Endothelial cell of umbilical vein (primary cell): Measurements from ENCODE around the gene SUZ12. TPM values are rescaled to one million over a fixed set of nuclear protein-coding genes. Genes with fewer than 3 reads are reported as not detected.
"Not testable (repeated sequence)": the region's sequence is repeated elsewhere in the genome, so short reads cannot be mapped to it uniquely, and the experiment has no call there.

Source experiments
- BruUV-seq: library from RNA; stranded (reverse); fragments of 400-500 nt; replicated peaks from 2 replicates; lab custom pipeline; 2021; lab: Mats Ljungman, UMichigan
- CTCF ChIA-PET: fragments of 300-600, 350-600 bp; sonication (Branson Sonifier 250); formaldehyde crosslinking; loops from one replicate; lab custom pipeline; 2021; ENCODE audit warnings: antibody characterized with exemption, inconsistent platforms; lab: Charles Lee
- POLR2A ChIA-PET: fragments of 300-600, 350-600 bp; sonication (Branson Sonifier 250); formaldehyde crosslinking; loops from one replicate; lab custom pipeline; 2021; ENCODE audit warnings: antibody characterized with exemption, inconsistent platforms; lab: Charles Lee
- DNase-seq: peaks from one replicate; pipeline ENCODE4 v3.0.0-alpha.2; 2011; ENCODE audit warnings: low read depth, low spot score
- FAIRE-seq: peaks from 2 replicates; lab custom pipeline; 2011; peaks lifted over from hg19 to GRCh38; lab: Jason Lieb, UNC
- H2AFZ ChIP-seq: 2 replicates; pipeline ENCODE4 v1.6.0; 2012; ENCODE audit warnings: low read depth, low read length, control low read depth, inconsistent platforms
- H3K27ac ChIP-seq: 2 replicates; pipeline ENCODE4 v1.5.1; 2011; ENCODE audit warnings: low read depth, mild to moderate bottlenecking, control low read depth, low read length, moderate library complexity; ENCODE audit not compliant: insufficient read depth
- H3K27me3 ChIP-seq, 2 experiments: 2 replicates each; pipeline versions ENCODE4 v1.6.0 to v1.6.1; 2011; ENCODE audit warnings: low read length in 2 of 2, mixed read lengths in 1 of 2; ENCODE audit not compliant: control insufficient read depth in 2 of 2, insufficient read depth in 2 of 2
- H3K36me3 ChIP-seq, 2 experiments: 2 replicates in 1 of 2; 3 replicates in 1 of 2; pipeline ENCODE4 v1.5.1; 2011; ENCODE audit warnings: low read length in 2 of 2, mild to moderate bottlenecking in 1 of 2, moderate library complexity in 1 of 2; ENCODE audit not compliant: control insufficient read depth in 2 of 2, insufficient read depth in 2 of 2; ENCODE audit errors: extremely low read depth in 1 of 2
- H3K4me1 ChIP-seq: 3 replicates; pipeline ENCODE4 v1.5.1; 2011; ENCODE audit warnings: mild to moderate bottlenecking, low read length; ENCODE audit not compliant: control insufficient read depth, insufficient read depth; ENCODE audit errors: extremely low read depth
- H3K4me2 ChIP-seq: 2 replicates; pipeline ENCODE4 v1.6.1; 2011; ENCODE audit warnings: low read length, control low read depth, mixed read lengths; ENCODE audit not compliant: insufficient read depth
- H3K4me3 ChIP-seq, 3 experiments: fragments of 200-600 bp in 1 of 3; sonication (generic), shearing (Covaris generic) in 1 of 3; replicated peaks in 1 of 3; 2 replicates each; pipeline ENCODE4 v1.5.1; 2011 to 2016; ENCODE audit warnings: control low read depth in 3 of 3, low read length in 3 of 3, mild to moderate bottlenecking in 2 of 3, inconsistent platforms in 1 of 3, low read depth in 1 of 3, moderate library complexity in 1 of 3; ENCODE audit not compliant: insufficient read depth in 1 of 3
- H3K79me2 ChIP-seq: 2 replicates; pipeline ENCODE4 v1.6.0; 2012; ENCODE audit warnings: low read length, inconsistent platforms; ENCODE audit not compliant: control insufficient read depth, insufficient read depth
- H3K9ac ChIP-seq: replicated peaks from 2 replicates; pipeline ENCODE3; 2011; ENCODE audit warnings: low read length, control low read depth; ENCODE audit not compliant: insufficient read depth; ENCODE audit errors: extremely low read depth
- H3K9me1 ChIP-seq: replicated peaks from 3 replicates; pipeline ENCODE4 v1.6.0; 2011; ENCODE audit warnings: mild to moderate bottlenecking, low read length; ENCODE audit not compliant: control insufficient read depth, insufficient read depth; ENCODE audit errors: extremely low read depth
- H3K9me3 ChIP-seq: replicated peaks from 2 replicates; pipeline ENCODE4 v1.5.1; 2012; ENCODE audit warnings: low read length, inconsistent platforms; ENCODE audit not compliant: control insufficient read depth, insufficient read depth
- H4K20me1 ChIP-seq: replicated peaks from 2 replicates; pipeline ENCODE3; 2011; ENCODE audit warnings: mild to moderate bottlenecking, low read length; ENCODE audit not compliant: control insufficient read depth, insufficient read depth; ENCODE audit errors: extremely low read depth
- dilution Hi-C: fragments of 300-500 bp; cut with MboI; formaldehyde crosslinking; loops from one replicate; pipeline ENCODE4 v1.15.0; 2019; ENCODE audit warnings: low sequenced_read_pairs; ENCODE audit not compliant: extremely low pct_ligation_motif_present
- intact Hi-C: fragments of 100-400 bp; cut with micrococcal nuclease; formaldehyde crosslinking; loops from one replicate; pipeline ENCODE4 v1.10.0; 2022
- polyA plus RNA-seq, 4 experiments: library from polyadenylated mRNA; depleted of rRNA in 3 of 4; stranded (reverse) in 3 of 4; unstranded in 1 of 4; fragments of >200 nt; gene quantifications; 2 replicates each; pipeline versions ENCODE4 v1.2.1 to v1.2.3, GENCODE V29; 2011 to 2012; ENCODE audit warnings: missing spikeins in 1 of 4
- total RNA-seq: library from RNA; stranded (reverse); gene quantifications from 2 replicates; pipeline ENCODE4 v1.2.3, GENCODE V29; 2021

SUZ12 gene
- total and polyA plus RNA-seq, 2 donors (not counting 3 experiments of a cell fraction or from before 2014, with no cell fraction given) = 7.8 to 30.9 TPM

DNA sequence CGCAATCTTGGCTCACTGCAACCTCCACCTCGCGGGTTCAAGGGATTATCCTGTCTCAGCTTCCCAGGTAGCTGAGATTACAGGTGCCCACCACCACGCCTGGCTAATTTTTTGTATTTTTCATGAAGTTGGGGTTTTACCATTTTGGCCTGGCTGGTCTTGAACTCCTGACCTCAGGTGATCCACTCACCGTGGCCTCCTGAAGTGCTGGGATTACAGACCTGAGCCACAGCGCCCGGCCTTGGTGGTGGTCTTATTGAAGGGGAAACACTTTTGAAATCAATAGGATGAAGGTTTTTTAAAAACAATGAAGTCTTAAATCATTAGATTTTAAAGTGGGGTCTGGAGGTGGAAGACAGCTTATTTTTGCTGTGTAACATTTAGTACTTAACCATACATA is 5.6 kb downstream of the SUZ12 start:
- FAIRE-seq, H3K27ac ChIP-seq, DNase-seq, H2AFZ ChIP-seq, H3K9me1 ChIP-seq, H3K9me3 ChIP-seq, BruUV-seq, CTCF ChIA-PET, POLR2A ChIA-PET, H3K4me3 ChIP-seq, dilution Hi-C loops, H3K36me3 ChIP-seq, H3K27me3 ChIP-seq, H3K4me2 ChIP-seq, H4K20me1 ChIP-seq, H3K9ac ChIP-seq, intact Hi-C loops, H3K4me1 ChIP-seq: not testable (repeated sequence)
- H3K79me2 ChIP-seq = peaks cover 63% of the 10 kb centered on the region

DNA sequence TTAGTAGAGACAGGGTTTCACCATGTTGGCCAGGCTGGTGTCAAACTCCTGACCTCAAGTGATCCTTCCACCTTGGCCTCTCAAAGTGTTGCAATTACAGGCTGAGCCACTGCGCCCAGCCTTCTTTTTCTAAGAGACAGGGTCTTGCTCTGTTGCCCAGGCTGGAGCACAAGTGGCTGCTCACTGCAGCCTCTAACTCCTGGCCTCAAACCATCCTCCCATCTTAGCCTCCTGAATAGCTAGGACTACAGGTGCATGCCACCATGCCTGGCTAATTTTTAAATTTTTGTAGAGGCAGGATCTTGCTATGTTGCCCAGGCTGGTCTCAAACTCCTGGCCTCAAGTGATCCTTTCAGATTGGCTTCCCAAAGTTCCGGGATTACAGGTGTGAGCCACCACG is 15.1 kb downstream of the SUZ12 start:
- H3K9me1 ChIP-seq, H2AFZ ChIP-seq, H3K9me3 ChIP-seq, H3K9ac ChIP-seq, dilution Hi-C loops, H3K79me2 ChIP-seq, H3K36me3 ChIP-seq, H3K27me3 ChIP-seq, BruUV-seq, H4K20me1 ChIP-seq, intact Hi-C loops, H3K27ac ChIP-seq, CTCF ChIA-PET, FAIRE-seq, DNase-seq, POLR2A ChIA-PET, H3K4me1 ChIP-seq, H3K4me2 ChIP-seq, H3K4me3 ChIP-seq: not testable (repeated sequence)

DNA sequence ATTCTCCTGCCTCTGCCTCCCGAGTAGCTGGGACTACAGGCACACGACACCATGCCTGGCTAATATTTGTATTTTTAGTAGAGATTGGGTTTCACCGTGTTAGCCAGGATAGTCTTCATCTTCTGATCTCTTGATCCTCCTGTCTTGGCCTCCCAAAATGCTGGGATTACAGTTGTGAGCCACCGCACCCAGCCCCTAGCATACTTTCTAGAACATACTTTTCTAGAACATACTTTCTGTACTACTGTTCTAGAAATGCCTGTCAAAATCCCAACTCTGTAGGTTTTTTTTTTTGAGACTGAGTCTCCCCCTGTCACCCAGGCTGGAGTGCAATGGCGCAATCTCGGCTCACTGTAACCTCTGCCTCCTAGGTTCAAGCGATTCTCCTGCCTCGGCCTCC is 27.3 kb downstream of the SUZ12 start:
- H3K9ac ChIP-seq, H3K27ac ChIP-seq, BruUV-seq, H3K27me3 ChIP-seq, CTCF ChIA-PET, H3K4me3 ChIP-seq, H3K9me1 ChIP-seq, dilution Hi-C loops, H3K36me3 ChIP-seq, DNase-seq, H2AFZ ChIP-seq, H3K9me3 ChIP-seq, intact Hi-C loops, FAIRE-seq, POLR2A ChIA-PET, H3K4me1 ChIP-seq, H4K20me1 ChIP-seq, H3K4me2 ChIP-seq: not testable (repeated sequence)
- H3K79me2 ChIP-seq = peaks cover 12% of the 10 kb centered on the region
